SW480 (cell line): ENCODE measurements around the gene PCID2.

Experiments
- DNase-seq: peaks from one replicate; pipeline ENCODE4 v3.0.0-alpha.2; 2016; ENCODE audit warnings: low spot score

Gene PCID2

DNA sequence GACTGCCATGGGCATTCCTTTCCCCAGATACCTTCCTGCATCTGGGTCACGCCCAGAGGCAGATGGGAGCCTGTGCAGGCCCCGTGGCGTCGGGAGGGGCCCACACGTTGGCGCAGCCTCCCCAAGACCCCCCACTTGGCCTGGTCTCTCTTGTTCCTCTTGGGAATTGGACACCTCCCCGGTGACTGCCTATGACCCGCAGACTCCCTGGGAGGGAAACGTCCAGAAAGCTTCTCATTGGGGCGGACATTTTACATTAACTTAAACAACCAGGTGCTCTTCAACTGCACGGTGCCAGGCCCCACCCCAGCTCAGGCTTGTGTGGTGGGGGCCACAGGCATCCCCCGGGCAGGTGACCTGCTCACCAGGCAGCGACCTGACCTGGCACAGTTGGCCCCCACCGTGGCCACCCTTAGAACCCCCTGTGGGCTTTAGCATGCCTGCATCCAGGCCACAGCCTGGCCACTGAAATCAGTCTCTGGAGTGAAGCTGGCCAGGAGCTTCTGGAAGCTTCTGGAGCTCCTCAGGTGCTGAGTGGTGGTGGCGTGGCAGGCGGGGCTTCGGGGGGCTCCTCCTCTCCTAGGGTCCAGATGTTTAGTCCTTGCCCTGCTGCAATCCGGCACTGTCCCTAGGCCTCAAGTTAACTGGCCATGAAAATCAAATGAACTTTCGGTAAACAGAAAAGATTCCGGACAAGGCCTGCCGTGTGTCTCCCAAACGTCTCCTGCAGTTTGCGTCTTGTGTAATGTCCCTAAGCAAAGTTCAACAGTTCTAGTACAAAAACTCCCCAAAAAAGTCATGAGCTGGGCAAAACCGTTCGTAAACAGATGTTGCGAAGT lies 58.5 kb downstream of the PCID2 start:
- no peak for DNase-seq

DNA sequence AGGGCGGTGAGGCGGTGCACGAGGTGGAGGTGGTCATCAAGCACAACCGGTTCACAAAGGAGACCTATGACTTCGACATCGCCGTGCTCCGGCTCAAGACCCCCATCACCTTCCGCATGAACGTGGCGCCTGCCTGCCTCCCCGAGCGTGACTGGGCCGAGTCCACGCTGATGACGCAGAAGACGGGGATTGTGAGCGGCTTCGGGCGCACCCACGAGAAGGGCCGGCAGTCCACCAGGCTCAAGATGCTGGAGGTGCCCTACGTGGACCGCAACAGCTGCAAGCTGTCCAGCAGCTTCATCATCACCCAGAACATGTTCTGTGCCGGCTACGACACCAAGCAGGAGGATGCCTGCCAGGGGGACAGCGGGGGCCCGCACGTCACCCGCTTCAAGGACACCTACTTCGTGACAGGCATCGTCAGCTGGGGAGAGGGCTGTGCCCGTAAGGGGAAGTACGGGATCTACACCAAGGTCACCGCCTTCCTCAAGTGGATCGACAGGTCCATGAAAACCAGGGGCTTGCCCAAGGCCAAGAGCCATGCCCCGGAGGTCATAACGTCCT lies 59.4 kb downstream of the PCID2 start:
- no peak for DNase-seq

DNA sequence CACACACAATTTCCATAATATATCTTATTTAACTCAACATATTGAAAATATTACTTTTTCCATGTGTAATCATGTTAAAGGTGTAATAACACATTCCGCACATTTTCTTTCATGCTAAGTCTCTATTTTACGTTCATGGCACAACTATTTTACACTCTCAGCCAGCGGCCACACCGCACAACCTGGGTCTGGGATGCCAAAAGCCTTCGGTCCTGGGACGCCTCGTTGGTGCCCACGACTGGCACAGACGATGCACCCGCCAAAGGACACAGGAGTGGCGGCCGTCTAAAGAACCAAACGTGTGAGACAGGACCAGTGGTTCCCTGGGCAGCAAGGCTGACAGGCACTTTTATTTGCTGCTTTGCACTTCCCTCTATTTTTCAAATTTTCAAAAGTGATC lies 60.1 kb downstream of the PCID2 start:
- no peak for DNase-seq

DNA sequence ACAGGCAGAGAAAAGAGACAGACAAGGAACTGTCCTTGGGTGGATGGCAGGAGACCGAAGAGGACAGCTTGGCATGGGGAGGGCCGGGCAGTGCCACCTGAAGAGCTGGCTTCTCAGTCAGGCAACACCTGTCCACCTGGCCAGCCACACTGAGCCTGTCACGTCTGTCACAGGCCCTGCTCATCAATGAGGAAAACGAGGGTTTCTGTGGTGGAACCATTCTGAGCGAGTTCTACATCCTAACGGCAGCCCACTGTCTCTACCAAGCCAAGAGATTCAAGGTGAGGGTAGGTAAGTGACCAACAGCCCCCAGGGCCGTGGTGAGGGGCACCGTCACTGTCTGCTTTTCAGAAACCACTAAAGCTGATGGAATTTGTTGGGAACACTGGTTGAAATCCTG lies 61.3 kb downstream of the PCID2 start:
- DNase-seq, result no peak

DNA sequence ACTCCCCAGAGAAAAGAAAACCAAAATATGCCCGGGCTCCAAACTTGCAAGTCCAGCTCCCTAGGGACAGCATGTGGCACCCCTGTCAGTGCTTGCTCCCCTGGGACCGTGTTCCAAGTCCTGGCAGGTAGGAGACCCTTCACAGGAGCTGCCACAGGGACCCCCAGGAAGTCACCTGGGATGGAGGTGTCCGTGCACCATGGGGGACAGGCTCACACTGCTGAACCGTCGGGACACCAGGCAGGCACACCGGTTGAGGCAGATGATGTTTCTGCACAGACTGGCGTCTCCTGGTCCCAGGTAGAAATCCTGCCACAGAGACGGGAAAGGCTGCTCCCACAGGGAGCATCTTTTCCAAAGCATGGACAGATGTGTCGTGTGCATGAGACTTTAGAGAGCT lies 61.7 kb downstream of the PCID2 start:
- DNase-seq, result no peak

DNA sequence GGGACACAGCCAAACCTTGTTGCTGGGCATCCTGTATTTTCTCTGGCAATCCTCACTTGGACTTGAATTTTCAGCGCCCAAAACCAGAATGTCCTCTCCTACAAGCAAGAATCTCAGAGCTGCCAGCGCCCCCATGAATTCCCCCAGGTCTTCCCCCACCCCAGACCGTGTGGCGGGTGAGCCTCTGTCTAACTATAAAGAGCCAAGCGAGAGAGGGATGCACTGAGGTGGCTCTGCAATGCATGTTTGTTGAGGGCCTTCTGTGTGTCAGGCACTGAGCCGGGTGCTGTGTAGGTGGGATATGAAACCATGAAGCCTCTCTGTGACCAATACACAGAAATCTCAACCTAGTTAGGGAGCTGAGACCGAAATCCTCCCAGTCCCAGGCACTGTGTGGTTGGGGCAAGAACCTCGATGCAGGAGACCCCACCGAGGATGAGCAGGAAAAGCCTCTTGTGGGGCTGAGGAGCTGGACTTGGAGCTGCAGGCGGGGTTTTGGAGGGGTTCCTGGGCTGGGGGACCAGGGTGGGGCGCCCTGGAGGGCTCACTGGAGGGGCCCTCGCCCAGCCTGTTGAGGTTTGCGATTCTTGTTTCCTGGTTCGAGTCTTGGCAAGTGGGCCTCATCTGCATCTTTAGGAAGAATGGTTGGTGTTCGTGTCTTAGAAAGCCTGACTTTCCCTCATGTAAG lies 62.4 kb downstream of the PCID2 start:
- DNase-seq, result no peak

DNA sequence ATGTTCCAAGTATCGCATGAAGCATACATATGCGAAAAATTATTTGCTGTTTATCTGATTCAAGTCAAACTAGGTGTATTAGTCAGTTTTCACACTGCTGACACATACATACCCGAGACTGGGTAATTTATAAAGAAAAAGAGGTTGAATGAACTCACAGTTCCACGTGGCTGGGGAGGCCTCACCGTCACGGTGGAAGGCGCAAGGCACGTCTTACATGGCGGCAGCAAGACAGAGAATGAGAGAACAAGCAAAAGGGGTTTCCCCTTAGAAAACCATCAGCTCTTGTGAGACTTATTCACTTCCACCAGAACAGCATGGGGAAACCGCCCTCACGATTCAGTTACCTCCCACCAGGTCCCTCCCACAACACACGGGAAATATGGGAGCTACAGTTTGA lies 63.0 kb downstream of the PCID2 start:
- no peak for DNase-seq

DNA sequence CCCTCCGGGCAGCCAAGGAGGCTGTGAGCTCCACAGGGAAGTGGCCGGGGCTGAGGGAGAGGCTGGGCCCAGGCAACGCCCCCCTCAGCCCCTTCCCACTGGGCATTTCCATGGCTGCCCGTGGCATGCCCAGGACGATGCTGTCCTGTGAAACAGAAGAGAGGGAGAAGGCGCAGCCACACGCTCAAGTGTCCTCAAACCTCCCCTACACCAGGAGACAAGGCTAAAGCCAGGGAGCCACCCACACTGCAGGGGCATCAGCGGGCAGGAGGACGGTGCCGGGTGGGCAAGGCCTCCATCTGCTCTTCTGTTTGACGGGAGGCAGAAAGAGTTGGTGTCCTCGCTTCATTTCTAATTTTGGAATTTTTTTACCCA lies 64.2 kb downstream of the PCID2 start:
- no peak for DNase-seq

DNA sequence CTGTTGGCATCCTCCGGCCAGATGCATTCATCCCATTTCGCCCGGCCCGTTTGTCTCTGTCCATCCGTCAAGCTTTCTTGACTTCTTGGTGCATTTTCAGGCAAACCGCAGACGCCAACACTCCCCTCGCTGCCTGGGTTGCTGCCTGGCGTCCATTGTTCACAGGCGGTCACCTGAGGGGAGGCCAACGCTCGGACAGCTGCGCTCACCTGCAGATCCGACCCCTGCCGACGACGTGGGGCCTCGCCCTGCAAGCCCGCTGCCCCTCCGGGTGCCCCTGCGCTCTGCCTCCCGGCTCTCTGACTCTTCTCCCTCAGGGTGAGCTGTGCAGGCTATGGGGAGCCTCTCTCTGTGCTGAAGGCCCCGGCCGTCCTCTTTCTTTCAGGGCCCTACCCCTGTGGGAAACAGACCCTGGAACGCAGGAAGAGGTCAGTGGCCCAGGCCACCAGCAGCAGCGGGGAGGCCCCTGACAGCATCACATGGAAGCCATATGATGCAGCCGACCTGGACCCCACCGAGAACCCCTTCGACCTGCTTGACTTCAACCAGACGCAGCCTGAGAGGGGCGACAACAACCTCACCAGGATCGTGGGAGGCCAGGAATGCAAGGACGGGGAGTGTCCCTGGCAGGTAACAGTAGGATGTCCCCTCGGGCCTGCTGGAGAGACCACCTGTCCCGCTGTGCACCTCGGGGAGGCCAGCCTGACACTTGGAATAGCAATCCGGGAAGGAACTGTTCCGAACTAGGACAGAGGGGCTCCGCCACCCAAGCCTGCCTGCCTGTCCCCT lies 64.8 kb downstream of the PCID2 start:
- no peak for DNase-seq

DNA sequence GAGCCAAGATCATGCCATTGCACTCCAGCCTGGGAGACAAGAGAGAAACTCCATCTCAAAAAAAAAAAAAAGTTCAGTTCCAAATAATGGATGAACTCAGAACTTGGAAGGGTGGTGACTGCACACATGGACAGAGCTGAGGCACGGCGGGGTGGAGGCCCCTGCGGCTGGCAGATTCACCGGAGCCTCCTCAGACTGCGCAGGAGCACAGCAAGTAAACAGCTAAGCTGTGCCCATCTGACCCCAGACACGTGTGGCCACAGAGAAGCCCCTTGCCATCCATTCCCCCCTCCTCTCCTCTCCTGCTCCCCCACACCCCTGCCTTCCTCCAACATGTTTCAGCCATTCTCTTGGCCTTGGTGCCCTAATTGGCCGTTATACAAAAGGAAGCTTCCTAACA lies 65.6 kb downstream of the PCID2 start:
- no peak for DNase-seq

DNA sequence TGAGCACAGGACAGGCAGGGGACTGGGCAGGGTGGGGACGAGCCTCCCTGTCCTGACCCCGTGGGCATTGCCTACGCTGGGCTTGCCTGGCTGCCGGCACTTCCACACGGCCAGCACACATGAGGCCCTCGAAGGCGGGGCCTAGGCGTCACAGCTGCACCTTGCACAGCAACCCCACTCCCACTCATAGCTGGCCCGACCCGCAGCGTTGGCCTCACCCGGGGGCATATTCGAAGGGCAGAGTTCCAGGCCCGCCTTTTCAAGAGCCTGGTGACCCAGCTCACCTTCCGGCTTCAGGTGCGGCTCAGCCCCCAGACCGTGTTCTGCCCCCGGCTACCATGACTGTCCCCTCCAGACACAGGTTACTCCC lies 66.9 kb downstream of the PCID2 start:
- no peak for DNase-seq

DNA sequence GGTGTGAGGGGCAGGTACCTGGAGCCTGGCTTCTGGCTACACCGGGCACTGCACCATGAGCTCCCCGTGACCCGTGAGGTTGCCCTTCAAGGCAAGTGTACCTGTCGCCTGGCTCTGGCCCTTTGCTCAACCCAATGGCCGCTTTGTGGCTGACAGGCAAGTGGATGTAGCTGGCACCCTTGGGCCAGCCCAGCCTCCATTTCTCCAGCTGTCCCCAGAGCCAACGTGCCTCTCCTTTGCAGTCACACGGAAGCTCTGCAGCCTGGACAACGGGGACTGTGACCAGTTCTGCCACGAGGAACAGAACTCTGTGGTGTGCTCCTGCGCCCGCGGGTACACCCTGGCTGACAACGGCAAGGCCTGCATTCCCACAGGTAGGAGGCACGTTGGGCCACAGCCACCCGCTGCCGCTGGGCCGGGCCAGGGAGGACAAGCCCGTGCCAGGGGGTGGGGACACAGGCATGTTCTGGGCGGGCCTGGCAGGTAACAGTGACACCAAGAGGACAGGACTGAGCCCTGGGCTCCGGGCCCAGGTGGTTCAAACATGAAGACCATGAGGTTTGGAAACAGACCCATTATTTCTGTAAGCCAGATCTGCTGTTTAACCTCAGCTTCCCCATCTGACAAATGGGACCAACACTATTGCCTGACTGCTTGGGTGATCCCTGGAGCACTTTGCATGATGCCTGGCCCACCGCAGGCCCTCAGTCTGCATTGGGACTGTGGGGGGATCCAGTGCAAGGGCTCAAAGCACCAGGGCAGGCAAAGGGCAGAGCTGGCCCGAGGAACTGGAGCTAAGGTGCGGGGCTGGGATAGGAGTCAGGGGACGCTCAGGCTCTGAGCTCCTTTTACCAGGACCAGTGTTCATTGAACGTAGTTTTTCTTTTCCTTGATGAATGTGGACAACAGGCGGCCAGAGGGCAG lies 67.5 kb downstream of the PCID2 start:
- DNase-seq, result no peak

DNA sequence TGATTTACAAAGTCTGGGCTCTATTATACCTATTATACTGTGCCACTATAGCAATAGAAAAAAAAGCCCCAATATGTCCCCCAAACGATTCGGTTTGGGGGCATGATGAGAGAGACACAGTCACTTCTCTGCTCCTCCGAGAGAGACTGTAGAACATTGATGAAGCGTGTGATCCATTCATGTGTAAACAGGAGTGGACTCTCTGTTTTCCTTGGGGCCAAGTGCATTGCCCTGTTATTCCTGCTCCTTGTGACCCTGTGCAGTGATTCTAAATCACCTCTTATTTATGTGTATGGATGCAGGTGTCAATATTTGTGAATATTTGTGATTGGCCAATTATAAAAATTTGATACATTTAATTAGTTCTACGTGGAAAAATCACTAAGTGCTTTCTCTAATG lies 68.9 kb downstream of the PCID2 start:
- DNase-seq, result no peak

DNA sequence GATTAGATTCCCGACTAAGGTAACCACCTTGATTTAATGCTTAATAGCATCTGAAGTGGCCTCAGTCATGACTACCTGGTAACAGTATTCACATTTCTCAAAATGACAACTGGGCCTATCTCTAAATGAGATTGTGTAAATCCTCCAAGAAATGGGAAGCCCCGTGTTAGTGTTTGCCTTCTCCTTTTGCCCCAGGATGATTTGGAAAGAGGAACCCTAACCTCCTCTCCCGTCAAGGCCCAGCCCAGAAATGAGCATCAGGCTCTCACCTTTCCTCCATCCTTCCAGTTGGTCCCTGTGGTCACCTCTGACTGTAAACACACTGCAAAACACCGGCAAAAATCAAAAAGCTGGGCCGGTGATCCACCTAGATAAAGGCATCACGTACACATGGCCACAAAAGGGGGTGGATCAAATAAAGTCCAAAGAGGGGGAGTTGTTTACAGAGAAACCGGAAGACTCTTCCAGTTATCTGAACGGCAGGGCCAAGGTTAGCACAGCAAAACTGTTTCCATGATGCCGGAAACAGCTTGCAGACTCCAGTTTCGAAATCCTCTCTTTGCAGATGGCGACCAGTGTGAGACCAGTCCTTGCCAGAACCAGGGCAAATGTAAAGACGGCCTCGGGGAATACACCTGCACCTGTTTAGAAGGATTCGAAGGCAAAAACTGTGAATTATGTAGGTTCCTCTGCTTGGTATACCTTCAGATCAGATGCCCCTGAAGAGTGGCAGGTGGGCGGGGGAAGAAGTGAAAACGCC lies 69.5 kb downstream of the PCID2 start:
- DNase-seq, result peak; percentile 54

DNA sequence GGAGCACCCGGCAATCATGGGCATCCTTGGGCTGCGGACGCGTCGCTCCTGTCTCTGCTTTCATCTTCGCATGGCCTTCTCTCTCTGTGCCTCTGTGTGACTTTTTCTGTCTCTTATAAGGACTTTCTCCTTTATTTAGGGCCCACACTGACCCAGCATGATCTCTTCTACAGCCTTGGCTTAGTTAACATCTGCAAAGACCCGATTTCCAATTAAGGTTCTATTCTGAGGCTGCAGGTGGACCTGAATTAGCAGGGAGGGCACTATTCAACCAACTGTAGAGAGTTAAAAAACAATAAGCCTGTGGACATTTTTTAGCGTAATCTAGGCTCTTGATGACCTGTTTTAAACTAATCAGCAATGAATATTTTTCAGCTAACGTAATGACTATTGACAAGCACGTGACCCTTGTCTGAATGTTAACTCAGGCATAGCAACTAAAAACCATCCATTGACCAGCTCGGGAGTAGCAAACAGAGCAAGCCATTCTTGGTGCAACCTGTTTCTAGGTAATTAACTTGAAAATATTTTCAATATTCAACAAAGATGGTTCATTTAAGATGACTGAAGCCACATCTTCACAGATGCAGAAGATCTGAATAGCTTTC lies 70.7 kb downstream of the PCID2 start:
- no peak for DNase-seq

DNA sequence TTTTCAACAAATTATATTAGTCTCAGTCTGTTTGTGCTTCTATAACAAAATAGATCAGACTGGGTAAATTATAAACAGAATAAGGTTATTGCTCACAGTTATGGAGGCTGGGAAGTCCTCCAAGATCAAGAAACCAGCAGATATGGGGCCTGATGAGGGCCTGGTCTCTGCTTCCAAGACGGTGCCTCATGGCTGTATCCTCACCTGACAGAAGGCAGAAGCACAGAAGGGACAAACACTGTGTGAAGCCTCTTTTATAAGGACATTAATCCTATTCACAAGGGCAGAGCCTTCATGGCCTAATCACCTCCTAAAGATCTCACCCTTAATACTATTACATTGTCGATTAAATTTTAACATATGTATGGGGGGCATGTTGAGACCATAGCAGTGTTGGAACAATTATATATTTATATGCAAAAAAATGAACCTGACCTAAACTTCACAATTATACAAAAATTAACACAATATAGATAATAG lies 73.1 kb downstream of the PCID2 start:
- DNase-seq, result no peak

DNA sequence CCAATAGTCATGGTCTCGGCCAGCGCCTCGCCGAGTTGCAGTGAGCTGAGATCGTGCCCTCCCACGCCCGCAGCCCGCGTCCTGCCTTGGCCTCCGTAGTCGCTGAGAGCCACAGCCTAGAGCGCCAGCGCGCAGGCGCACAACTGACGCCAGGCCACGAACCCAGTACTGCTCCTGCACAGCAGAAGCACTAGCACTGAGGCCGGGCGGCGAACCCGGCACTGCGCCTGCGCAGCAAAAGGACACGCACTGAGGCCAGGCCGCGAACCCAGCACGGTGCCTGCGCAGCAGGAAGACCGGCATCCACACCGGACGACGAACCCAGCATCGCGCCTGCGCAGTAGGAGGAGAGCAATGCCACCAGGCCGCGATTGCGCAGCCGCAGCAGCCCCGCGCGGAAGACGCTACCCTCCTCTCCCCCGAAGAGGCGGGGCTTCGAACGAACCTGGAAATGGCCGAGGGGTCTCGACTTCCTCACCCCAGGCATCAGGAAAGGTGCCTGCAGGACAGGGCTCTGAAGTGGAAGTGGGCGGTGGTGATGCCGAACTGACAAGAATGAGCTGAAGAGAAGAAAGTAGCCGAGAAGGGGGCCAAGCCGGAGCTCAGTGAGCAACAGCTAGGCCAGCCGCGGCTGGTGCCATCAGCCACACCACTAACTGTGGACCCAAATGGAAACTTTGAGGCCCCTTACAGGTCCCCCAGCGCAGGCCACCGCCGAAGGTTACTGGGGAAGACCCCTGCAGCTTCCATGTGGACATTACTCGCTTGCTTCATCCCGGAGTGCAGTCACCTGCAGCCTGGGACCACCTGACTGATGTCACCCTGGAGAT lies 78.3 kb downstream of the PCID2 start:
- no peak for DNase-seq

DNA sequence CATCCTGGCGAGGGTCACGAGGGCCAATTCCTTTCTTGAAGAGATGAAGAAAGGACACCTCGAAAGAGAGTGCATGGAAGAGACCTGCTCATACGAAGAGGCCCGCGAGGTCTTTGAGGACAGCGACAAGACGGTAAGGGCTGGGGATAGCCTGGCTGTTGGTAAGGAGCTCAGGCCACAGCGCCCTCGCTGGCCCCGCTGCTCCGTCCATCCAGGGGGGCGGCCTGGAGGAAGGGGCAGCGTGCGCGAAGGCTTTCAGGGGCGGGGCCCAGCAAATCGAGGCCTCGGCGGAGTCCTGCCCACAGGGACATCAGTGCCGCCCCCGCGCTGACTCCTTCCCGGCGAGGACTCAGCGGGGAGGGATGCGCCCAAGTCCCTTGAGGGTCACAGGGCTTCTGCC lies 79.0 kb downstream of the PCID2 start:
- no peak for DNase-seq
